ENCODE measurements around the gene C4A.
"Not testable (repeated sequence)": the region's sequence is repeated elsewhere in the genome, so short reads cannot be mapped to it uniquely, and the experiment has no call there.

C4A gene

GRCh38 chr6:31980195-31980876, 1.5 kb upstream of the C4A start:
- not testable (repeated sequence) for H3K27me3 Mint-ChIP-seq; H3K4me3 Mint-ChIP-seq; ATAC-seq (replicated peaks)

GRCh38 chr6:31980998-31981397, 859 bp upstream of the C4A start:
- DNase-seq; H3K4me3 Mint-ChIP-seq; ATAC-seq (replicated peaks); H3K27ac Mint-ChIP-seq; H3K4me1 Mint-ChIP-seq; H3K9me3 Mint-ChIP-seq; H3K27me3 Mint-ChIP-seq: not testable (repeated sequence)
- peaks cover 2 to 17% of the 10 kb centered on the region in 2 donors for H3K36me3 Mint-ChIP-seq

More at GRCh38 chr6:31980195-31980876, 1.5 kb upstream of the C4A start:
- not testable (repeated sequence) for H3K27ac Mint-ChIP-seq, DNase-seq, H3K4me1 Mint-ChIP-seq, H3K9me3 Mint-ChIP-seq
- peaks cover 6 to 21% of the 10 kb centered on the region in 2 donors for H3K36me3 Mint-ChIP-seq

DNA sequence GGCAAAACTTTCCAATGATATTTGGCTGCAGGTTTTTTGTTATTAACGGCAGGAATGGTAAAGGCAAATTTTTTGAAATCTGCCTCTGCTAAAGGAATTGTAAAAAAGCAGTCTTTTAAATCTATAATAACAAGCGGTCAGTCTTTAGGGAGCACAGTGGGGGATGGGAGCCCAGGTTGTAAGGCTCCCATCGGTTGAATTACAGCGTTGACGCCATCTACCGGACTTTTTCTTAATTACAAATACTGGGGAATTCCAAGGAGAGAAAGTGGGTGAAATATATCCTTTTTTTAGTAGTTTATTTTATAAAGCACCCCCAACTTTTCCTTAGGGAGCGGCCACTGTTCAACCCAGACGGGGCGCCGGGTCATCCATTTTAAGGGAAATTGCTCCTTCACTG, 7.5 kb downstream of the C4A start:
- not testable (repeated sequence) for H3K4me3 Mint-ChIP-seq

GRCh38 chr6:31994421-31994820, 12.6 kb downstream of the C4A start:
- H3K4me1 Mint-ChIP-seq; H3K27ac Mint-ChIP-seq; H3K9me3 Mint-ChIP-seq; DNase-seq; H3K4me3 Mint-ChIP-seq; H3K27me3 Mint-ChIP-seq; H3K36me3 Mint-ChIP-seq; ATAC-seq (replicated peaks): not testable (repeated sequence)

More for the DNA sequence above, 7.5 kb downstream of the C4A start:
- not testable (repeated sequence) for DNase-seq; H3K4me1 Mint-ChIP-seq; H3K36me3 Mint-ChIP-seq; H3K27ac Mint-ChIP-seq; H3K9me3 Mint-ChIP-seq; ATAC-seq (replicated peaks); H3K27me3 Mint-ChIP-seq

- H3K36me3 Mint-ChIP-seq; ATAC-seq (replicated peaks); H3K9me3 Mint-ChIP-seq; DNase-seq; H3K27ac Mint-ChIP-seq; H3K4me3 Mint-ChIP-seq; H3K4me1 Mint-ChIP-seq; H3K27me3 Mint-ChIP-seq: not testable (repeated sequence)
These were observed 14.5 kb downstream of the C4A start for GRCh38 chr6:31996385-31996784.

GRCh38 chr6:32002546-32003268, 20.9 kb downstream of the C4A start:
- H3K27ac Mint-ChIP-seq; ATAC-seq (replicated peaks): not testable (repeated sequence)

DNA sequence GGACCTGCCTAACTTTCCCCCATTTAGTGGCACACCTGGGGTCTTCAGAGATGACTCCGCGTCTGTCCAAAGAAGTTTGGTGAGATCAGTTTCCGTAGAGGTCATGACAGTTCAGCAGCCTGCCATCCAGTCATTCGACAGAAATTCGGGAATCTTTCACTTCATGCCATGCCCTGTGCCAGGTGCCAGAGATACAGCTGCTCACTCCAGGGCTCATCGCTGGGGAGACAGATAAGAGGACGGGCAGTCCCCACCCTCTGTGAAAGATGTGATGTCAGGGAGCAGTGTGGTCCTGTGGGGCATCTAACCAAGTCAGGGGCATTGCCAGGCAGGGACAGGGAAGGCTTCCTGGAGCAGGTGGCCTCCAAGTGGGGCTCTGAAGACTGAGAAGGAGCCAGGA, 21.4 kb downstream of the C4A start:
- ATAC-seq (replicated peaks); H3K27me3 Mint-ChIP-seq; H3K4me3 Mint-ChIP-seq; DNase-seq; H3K27ac Mint-ChIP-seq; H3K36me3 Mint-ChIP-seq; H3K4me1 Mint-ChIP-seq; H3K9me3 Mint-ChIP-seq: not testable (repeated sequence)

More at GRCh38 chr6:32002546-32003268, 20.9 kb downstream of the C4A start:
- H3K36me3 Mint-ChIP-seq, H3K9me3 Mint-ChIP-seq, DNase-seq, H3K27me3 Mint-ChIP-seq, H3K4me3 Mint-ChIP-seq, H3K4me1 Mint-ChIP-seq: not testable (repeated sequence)

DNA sequence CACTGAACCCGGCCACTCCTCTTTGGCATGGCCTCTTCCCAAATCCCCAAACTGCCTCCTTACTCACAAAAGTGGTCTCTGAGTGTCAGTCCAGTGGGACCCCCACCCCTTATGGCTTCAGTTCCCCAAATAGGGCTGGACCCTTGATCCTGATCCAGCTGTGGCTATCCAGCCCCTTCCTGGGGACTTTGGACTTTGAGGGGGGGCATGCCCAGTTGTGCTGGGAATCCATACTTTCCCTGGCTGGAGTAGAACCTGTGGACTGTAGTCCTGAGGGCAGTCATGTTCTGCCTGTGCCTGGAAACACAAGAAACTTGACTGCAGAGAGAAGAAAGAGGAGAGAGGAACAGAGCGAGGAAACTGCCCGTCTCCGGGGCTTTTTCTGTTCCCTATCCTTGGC, 22.5 kb downstream of the C4A start:
- ATAC-seq (replicated peaks); H3K9me3 Mint-ChIP-seq; H3K27me3 Mint-ChIP-seq; H3K36me3 Mint-ChIP-seq; H3K4me3 Mint-ChIP-seq; H3K27ac Mint-ChIP-seq; DNase-seq; H3K4me1 Mint-ChIP-seq: not testable (repeated sequence)

GRCh38 chr6:32004864-32005537, 23.1 kb downstream of the C4A start:
- H3K4me1 Mint-ChIP-seq, H3K9me3 Mint-ChIP-seq, H3K36me3 Mint-ChIP-seq, DNase-seq, H3K4me3 Mint-ChIP-seq, H3K27ac Mint-ChIP-seq, H3K27me3 Mint-ChIP-seq: not testable (repeated sequence)
- ATAC-seq (replicated peaks) = peak; percentile 94 to 95

DNA sequence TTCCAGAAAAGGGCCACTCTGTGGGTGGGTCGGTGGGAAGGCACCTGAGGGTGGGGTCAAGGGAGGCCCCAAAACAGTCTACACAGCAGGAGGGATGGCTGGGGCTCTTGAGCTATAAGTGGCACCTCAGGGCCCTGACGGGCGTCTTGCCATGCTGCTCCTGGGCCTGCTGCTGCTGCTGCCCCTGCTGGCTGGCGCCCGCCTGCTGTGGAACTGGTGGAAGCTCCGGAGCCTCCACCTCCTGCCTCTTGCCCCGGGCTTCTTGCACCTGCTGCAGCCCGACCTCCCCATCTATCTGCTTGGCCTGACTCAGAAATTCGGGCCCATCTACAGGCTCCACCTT, 23.7 kb downstream of the C4A start:
- not testable (repeated sequence) for ATAC-seq (replicated peaks)

GRCh38 chr6:32005991-32006529, 24.2 kb downstream of the C4A start:
- not testable (repeated sequence) for DNase-seq; H3K9me3 Mint-ChIP-seq; H3K4me1 Mint-ChIP-seq; ATAC-seq (replicated peaks); H3K27ac Mint-ChIP-seq; H3K4me3 Mint-ChIP-seq; H3K27me3 Mint-ChIP-seq; H3K36me3 Mint-ChIP-seq

More for the DNA sequence above, 23.7 kb downstream of the C4A start:
- H3K9me3 Mint-ChIP-seq, H3K27me3 Mint-ChIP-seq, H3K27ac Mint-ChIP-seq, H3K4me1 Mint-ChIP-seq, H3K36me3 Mint-ChIP-seq, DNase-seq, H3K4me3 Mint-ChIP-seq: not testable (repeated sequence)

DNA sequence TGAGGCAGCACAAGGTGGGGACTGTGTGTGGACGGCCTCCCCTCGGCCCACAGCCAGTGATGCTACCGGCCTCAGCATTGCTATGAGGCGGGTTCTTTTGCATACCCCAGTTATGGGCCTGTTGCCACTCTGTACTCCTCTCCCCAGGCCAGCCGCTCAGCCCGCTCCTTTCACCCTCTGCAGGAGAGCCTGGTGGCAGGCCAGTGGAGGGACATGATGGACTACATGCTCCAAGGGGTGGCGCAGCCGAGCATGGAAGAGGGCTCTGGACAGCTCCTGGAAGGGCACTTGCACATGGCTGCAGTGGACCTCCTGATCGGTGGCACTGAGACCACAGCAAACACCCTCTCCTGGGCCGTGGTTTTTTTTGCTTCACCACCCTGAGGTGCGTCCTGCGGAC, 25.2 kb downstream of the C4A start:
- DNase-seq, H3K27me3 Mint-ChIP-seq, H3K36me3 Mint-ChIP-seq: not testable (repeated sequence)

GRCh38 chr6:32008037-32008436, 26.2 kb downstream of the C4A start:
- not testable (repeated sequence) for H3K36me3 Mint-ChIP-seq, H3K9me3 Mint-ChIP-seq

More for the DNA sequence above, 25.2 kb downstream of the C4A start:
- not testable (repeated sequence) for H3K9me3 Mint-ChIP-seq; H3K4me3 Mint-ChIP-seq; ATAC-seq (replicated peaks); H3K27ac Mint-ChIP-seq; H3K4me1 Mint-ChIP-seq

GRCh38 chr6:32008616-32009015, 26.8 kb downstream of the C4A start:
- H3K27me3 Mint-ChIP-seq = not testable (repeated sequence)

More at GRCh38 chr6:32008037-32008436, 26.2 kb downstream of the C4A start:
- ATAC-seq (replicated peaks); H3K27ac Mint-ChIP-seq; H3K27me3 Mint-ChIP-seq; DNase-seq; H3K4me1 Mint-ChIP-seq; H3K4me3 Mint-ChIP-seq: not testable (repeated sequence)

More at GRCh38 chr6:32008616-32009015, 26.8 kb downstream of the C4A start:
- H3K4me3 Mint-ChIP-seq; H3K36me3 Mint-ChIP-seq; DNase-seq; H3K4me1 Mint-ChIP-seq; H3K9me3 Mint-ChIP-seq; H3K27ac Mint-ChIP-seq; ATAC-seq (replicated peaks): not testable (repeated sequence)
